Left lung (tissue), 10 donors: ENCODE measurements around the gene INIP. TPM values are rescaled to one million over a fixed set of nuclear protein-coding genes. Genes with fewer than 3 reads are reported as not detected.
A peak's percentile ranks its signal among the peaks of the same experiment; 100 is the strongest.
"Not testable (repeated sequence)": the region's sequence is repeated elsewhere in the genome, so short reads cannot be mapped to it uniquely, and the experiment has no call there.

ENCODE experiments used
- ATAC-seq: fragments of 200-7000 bp; cut with Tn5 transposase; one replicate; pipeline ENCODE4 v1.9.1; 2020; ENCODE audit warnings: moderate library complexity
- DNase-seq, 4 donors: peaks; one replicate each; pipeline ENCODE4 v3.0.0-alpha.2; 2013 to 2020
- H3K27ac ChIP-seq, 2 donors: fragments of 200-600 bp; sonication (generic) in 1 of 2; one replicate each; pipeline versions ENCODE4 v1.5.0 to v1.8.0; 2020 to 2021
- H3K27me3 ChIP-seq, 2 donors: fragments of 200-600 bp; sonication (generic) in 1 of 2; one replicate each; pipeline versions ENCODE4 v1.5.0 to v1.8.0; 2020 to 2021
- H3K36me3 ChIP-seq, 2 donors: fragments of 200-600 bp; sonication (generic) in 1 of 2; one replicate each; pipeline versions ENCODE4 v1.5.0 to v1.8.0; 2020 to 2021
- H3K4me1 ChIP-seq, 2 donors: fragments of 200-600 bp; one replicate each; pipeline ENCODE4 v1.8.0; 2021
- H3K4me3 ChIP-seq, 2 donors: fragments of 200-600 bp; sonication (generic) in 1 of 2; one replicate each; pipeline versions ENCODE4 v1.5.0 to v1.8.0; 2020 to 2021; ENCODE audit warnings: mild to moderate bottlenecking in 1 of 2
- H3K9me3 ChIP-seq, 2 donors: fragments of 200-600 bp; sonication (generic) in 1 of 2; one replicate each; pipeline versions ENCODE4 v1.5.0 to v1.8.0; 2020 to 2021
- intact Hi-C, 2 donors: fragments of 100-400 bp; cut with DNase I; formaldehyde crosslinking; loops; one replicate each; pipeline versions ENCODE4 v1.11.2 to v1.14.2; 2022
- polyA plus RNA-seq, 6 donors: library from polyadenylated mRNA; unstranded; fragments of 120-200 nt; gene quantifications; one replicate each; pipeline ENCODE4 v1.2.1, GENCODE V29; 2013; ENCODE audit not compliant: insufficient read length in 6 of 6
- total RNA-seq, 2 donors: library from RNA; stranded (reverse); fragmentation: NEBNext Ultra II Directional; extraction: Animal tissue kit (Norgen Biotek cat#: 25700); gene quantifications; one replicate each; pipeline ENCODE4 v1.2.1, GENCODE V29; 2021
- TF ChIP-seq, protein P1 (sequence below), 2 donors: fragments of 200-600 bp; sonication (generic) in 1 of 2; IDR thresholded peaks; one replicate each; pipeline versions ENCODE4 v1.5.0 to v1.8.0; 2021; ENCODE audit warnings: antibody characterized with exemption in 2 of 2
- donor health status: DM: no; HTN: yes; CAD: no.
- donor health status: DM: no; HTN: no; CAD: no.

INIP gene
- total and polyA plus RNA-seq, 8 donors, result 22.8 to 41.3 (median 33.4) TPM

DNA sequence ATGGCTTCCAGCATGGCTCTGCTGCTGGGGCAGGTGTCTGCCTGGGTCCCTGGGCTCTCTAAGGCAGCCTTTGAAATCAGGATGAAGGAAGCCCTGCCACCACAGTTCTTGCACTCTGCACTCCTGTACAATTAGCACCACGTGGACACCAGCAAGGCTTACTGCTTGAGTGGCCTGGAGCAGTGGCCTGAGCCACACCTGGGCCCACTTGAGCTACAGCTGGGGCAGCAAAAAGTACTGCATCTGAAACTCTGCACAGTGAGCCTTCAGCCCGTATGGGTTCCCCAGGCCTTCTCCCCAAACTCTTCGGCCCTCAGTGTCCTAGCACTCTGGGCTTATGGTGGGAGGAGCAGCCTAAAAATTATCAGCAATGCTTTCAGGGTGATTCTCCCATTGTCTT, 8.0 kb upstream of the INIP start:
- H3K27me3 ChIP-seq, result no peaks in the 10 kb centered on the region
- intact Hi-C loops, result no loop called here
- H3K4me3 ChIP-seq, result no peak overlapping the region
- no peaks in the 10 kb centered on the region for H3K9me3 ChIP-seq
- H3K27ac ChIP-seq, result no peak overlapping the region
- H3K4me1 ChIP-seq, result peaks cover 0 to 15% of the 10 kb centered on the region in 2 donors
- ATAC-seq (peak; percentile 24), DNase-seq (no peak)
- TF ChIP-seq, protein P1, sequence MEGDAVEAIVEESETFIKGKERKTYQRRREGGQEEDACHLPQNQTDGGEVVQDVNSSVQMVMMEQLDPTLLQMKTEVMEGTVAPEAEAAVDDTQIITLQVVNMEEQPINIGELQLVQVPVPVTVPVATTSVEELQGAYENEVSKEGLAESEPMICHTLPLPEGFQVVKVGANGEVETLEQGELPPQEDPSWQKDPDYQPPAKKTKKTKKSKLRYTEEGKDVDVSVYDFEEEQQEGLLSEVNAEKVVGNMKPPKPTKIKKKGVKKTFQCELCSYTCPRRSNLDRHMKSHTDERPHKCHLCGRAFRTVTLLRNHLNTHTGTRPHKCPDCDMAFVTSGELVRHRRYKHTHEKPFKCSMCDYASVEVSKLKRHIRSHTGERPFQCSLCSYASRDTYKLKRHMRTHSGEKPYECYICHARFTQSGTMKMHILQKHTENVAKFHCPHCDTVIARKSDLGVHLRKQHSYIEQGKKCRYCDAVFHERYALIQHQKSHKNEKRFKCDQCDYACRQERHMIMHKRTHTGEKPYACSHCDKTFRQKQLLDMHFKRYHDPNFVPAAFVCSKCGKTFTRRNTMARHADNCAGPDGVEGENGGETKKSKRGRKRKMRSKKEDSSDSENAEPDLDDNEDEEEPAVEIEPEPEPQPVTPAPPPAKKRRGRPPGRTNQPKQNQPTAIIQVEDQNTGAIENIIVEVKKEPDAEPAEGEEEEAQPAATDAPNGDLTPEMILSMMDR (IDR thresholded peaks at IDR 0.05), result no peak
- H3K36me3 ChIP-seq, result no peaks in the 10 kb centered on the region

DNA sequence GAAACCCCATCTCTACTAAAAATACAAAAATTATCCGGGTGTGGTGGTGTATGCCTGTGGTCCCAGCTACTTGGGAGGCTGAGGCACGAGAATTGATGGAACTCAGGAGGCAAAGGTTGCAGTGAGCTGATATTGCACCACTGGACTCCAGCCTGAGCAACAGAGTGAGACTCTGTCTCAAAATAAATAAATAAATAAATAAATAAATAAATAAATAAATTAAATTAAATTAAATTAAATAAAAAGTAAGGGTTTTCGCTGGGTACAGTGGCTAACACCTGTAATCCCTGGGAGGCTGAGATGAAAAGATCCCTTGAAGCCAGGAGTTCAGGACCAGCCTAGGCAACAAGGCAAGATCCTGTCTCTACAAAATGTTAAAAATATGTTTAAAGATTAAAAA, 4.8 kb upstream of the INIP start:
- intact Hi-C loops, H3K4me3 ChIP-seq, H3K36me3 ChIP-seq, H3K27ac ChIP-seq, H3K27me3 ChIP-seq, H3K9me3 ChIP-seq, DNase-seq, ATAC-seq: not testable (repeated sequence)
- H3K4me1 ChIP-seq, result peaks cover 0 to 14% of the 10 kb centered on the region in 2 donors

DNA sequence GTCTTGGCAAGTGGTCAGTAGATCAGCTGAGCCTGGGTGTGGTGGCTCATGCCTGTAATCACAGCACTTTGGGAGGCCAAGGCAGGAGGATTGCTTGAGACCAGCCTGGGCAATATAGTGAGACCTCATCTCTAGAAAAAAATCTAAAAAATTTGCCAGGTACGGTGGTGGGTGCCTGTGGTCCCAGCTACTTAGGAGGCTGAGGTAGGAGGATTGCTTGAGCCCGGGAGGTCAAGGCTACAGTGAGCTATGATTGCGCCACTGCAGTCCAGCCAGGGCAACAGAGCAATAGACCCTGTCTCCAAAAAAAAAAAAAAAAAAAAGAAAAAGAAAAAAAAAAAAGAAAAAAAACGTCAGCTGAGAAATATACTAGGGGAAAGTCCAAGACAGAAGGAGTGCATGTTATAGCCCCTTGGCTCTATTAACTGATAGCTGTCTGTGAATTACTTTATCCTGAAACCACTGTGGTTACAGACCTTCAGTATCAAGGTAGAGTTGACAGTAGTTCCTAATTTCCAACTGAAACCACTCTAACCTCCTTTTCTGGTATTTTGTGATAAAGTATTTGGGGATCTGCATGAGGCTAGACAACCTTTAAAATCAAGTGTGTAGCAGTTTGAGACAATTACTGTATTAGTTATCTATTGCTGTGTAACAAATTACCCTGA, 2.3 kb upstream of the INIP start:
- Histone ChIP-seq H3K4me3 (no peak overlapping the region), H3K27ac (no peak overlapping the region), H3K27me3 (no peaks in the 10 kb centered on the region), H3K9me3 (no peaks in the 10 kb centered on the region), H3K36me3 (no peaks in the 10 kb centered on the region), H3K4me1 (peaks cover 5 to 19% of the 10 kb centered on the region in 2 donors)
- TF ChIP-seq, protein P1 (IDR thresholded peaks at IDR 0.05), result no peak
- DNase-seq (no peak), ATAC-seq (no peak)
- intact Hi-C loops, result no loop called here

DNA sequence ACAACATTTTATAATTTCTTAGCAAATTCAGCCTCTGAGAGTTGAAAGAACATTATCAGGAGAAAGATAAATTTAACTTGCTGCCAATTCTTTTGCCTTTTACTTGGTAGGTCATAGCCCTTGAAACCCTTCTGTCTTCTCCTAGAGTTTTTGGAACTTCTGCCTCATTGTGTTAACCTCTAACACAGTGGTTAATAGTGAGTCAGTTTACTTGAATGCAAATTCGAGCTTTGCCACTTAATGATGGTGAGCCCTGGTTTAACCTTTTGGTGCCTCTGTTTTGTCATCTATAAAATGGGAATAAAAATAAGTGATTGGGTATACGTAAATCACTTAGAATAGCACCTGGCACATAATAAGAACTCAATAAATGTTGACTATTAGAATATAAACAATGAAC, 1.8 kb upstream of the INIP start:
- DNase-seq (no peak), ATAC-seq (no peak)
- H3K27me3 ChIP-seq, result no peaks in the 10 kb centered on the region
- H3K27ac ChIP-seq, result no peak overlapping the region
- H3K36me3 ChIP-seq, result no peaks in the 10 kb centered on the region
- no peak overlapping the region for H3K4me3 ChIP-seq
- H3K4me1 ChIP-seq, result peaks cover 5 to 19% of the 10 kb centered on the region in 2 donors
- TF ChIP-seq, protein P1 (IDR thresholded peaks at IDR 0.05), result no peak
- no peaks in the 10 kb centered on the region for H3K9me3 ChIP-seq
- intact Hi-C loops, result no loop called here

DNA sequence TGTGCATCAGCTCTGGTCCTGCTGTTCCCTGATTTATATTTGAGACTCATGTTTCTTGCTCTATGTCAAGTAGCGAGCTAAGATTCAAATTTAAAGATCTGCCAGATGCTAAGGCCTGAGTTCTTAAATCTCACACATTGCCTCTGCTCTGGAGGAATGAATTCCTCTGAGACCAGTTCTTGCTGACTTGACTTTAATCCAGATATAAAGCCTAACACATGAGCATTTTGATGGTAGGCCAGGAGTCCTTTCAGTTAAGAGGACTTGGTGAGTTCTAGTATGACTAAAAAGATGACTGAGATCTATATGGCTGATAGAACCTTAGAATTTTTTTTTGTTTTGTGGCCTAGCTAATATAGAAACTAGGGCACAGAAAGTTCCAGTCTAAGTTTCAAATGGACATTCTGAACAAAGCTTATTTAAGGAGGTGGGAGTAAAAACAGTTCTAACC, 1.3 kb upstream of the INIP start:
- Histone ChIP-seq H3K27ac (no peak overlapping the region), H3K36me3 (no peaks in the 10 kb centered on the region), H3K27me3 (no peaks in the 10 kb centered on the region), H3K4me1 (peaks cover 5 to 19% of the 10 kb centered on the region in 2 donors), H3K4me3 (no peak overlapping the region), H3K9me3 (no peaks in the 10 kb centered on the region)
- intact Hi-C loops, result no loop called here
- TF ChIP-seq, protein P1 (IDR thresholded peaks at IDR 0.05), result no peak
- no peak for DNase-seq
- ATAC-seq, result no peak

DNA sequence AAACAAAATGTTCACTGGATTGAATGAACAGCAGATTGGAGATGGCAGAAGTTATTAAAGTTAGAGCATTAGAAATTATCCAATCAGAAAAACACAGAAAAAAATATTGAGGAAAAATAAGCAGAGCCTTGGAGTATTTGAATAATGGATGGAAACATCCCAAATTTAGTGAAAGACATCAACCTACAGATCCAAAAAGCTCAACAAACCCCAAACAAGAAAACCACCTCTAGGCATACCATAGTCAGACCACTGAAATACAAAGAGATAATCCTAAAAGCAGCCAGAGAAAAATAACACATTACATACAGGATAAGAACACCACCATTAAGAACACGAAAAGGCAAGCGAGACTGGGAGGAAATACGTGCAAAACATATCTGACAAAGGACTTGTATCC, 5.2 kb downstream of the INIP start:
- intact Hi-C loops, result no loop called here
- H3K9me3 ChIP-seq, result no peaks in the 10 kb centered on the region
- TF ChIP-seq, protein P1 (IDR thresholded peaks at IDR 0.05), result no peak

More for the DNA sequence above, 5.2 kb downstream of the INIP start:
- peaks cover 0 to 6% of the 10 kb centered on the region in 2 donors for H3K36me3 ChIP-seq
- no peak for ATAC-seq
- H3K4me1 ChIP-seq, result peaks cover 5 to 19% of the 10 kb centered on the region in 2 donors
- no peak overlapping the region for H3K27ac ChIP-seq
- no peak overlapping the region for H3K4me3 ChIP-seq
- no peak for DNase-seq
- no peaks in the 10 kb centered on the region for H3K27me3 ChIP-seq
